Raji (cell line): Measurements from ENCODE around the gene NDST1.

ENCODE experiments used
- POLR2A ChIP-seq: IDR thresholded peaks from 2 replicates; pipeline ENCODE4 v1.6.1; 2011; ENCODE audit warnings: low read depth, low read length, control low read depth; ENCODE audit not compliant: insufficient read depth

NDST1 gene

DNA sequence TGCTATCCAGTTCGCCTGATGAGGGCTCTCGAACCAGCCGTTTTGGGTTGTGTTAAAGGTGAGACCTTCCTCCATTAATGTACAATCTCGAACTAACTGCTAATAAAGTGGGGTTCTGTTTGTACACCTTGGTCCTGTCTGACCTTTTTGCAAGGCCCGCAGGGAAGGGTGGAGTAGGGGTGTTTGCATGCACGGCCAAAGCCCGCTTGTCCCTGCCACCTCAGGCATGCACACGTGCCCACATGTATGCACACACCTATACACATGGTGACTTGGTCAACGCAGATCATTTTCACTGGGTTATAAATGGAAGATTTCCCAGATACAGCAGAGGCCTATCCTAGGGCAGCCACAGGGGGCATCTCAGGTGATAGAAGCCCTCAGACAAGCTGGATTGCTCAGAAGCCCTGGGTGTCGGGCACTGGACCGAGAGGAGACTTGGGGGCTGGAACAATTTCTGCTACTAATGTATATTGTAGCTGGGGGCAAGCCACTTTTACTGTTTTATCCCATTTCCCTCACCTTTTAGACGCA, 50.2 kb downstream of the NDST1 start:
- no peak for TF ChIP-seq POLR2A

DNA sequence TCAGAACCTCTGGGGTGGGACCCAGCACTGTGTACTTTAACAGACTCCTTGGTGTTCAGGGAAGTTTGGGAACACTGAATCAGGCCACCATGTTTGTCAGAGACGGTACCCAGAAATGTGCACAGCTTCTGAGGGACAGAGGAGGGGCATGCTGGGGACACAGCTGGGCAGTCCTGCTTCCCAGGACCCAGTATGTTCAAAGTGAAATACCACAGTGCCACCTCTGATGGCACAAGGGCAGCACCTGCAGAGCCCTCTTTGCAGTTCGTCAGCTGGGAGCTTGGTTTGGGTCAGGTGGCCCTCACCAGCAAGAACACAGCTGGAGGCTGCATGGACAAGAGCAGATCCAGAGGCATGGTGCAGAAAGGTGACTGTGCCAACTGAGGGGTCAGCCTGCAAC, 51.2 kb downstream of the NDST1 start:
- no peak for TF ChIP-seq POLR2A

DNA sequence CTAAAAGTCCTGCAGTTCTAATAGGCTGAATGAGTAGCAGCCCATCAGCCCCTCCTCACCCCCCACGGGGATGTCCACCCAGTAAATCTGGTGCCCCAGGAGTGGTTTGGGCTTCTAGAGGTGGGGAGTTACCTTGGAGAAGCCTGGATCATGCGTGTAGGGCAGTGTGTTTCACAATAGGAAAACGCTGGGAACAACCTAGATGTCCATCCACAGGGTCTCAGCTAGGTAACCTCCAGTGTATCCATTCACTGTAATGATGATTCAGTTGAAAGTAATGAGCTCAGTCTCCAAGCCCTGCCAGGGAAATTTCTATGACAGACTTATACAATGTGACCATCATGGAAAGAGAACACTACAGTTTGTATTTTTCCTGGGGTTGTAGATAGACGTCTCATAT, 51.8 kb downstream of the NDST1 start:
- no peak for TF ChIP-seq POLR2A

DNA sequence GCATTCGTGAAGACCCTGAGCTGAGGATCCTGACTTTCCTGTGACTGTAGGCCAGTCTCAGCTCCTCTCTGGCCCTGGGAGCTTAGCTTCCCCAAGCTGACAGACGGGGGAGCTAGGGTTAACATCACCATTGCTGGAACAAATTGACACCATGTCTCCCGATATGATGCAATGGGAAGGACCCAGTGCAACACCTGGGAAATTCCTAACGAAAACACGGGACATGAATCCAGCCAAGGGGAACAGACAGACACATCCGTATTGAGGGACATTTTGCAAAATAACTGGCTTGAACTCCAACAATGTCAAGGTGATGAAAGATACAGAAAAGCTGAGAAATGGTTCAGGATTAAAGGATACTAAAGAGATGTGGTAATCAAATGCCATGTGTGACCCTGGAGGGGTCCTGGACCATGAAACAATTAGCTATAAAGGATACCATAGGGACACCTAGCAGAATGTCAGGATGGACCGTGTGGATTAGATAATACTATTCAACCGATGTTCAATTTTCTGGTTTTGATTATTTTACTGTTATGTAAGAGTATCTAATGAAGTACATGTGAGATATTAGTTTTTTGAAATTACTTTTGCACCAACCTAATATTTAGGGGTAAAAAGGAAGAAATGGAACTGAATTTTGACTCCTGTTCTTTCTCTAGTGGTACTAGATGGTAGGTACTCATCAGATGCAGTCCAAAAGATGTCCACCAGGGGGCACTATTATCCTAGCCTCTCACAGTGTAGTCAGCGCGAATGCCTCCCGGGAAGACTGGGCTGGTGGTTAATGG, 52.7 kb downstream of the NDST1 start:
- no peak for TF ChIP-seq POLR2A

DNA sequence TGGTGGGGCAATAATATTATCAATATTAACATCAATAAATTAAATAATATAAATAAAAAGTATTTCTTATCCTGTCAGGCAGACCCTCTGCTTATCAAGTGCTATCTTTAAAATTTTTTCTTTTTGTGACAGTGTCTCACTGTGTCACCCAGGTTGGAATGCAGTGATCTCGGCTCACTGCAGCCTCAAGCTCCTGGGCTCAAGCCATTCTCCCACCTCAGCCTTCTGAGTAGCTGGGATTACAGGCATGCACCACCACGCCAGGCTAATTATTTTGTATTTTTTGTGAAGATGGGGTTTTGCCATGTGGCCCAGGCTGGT, 53.2 kb downstream of the NDST1 start:
- TF ChIP-seq POLR2A: no peak

DNA sequence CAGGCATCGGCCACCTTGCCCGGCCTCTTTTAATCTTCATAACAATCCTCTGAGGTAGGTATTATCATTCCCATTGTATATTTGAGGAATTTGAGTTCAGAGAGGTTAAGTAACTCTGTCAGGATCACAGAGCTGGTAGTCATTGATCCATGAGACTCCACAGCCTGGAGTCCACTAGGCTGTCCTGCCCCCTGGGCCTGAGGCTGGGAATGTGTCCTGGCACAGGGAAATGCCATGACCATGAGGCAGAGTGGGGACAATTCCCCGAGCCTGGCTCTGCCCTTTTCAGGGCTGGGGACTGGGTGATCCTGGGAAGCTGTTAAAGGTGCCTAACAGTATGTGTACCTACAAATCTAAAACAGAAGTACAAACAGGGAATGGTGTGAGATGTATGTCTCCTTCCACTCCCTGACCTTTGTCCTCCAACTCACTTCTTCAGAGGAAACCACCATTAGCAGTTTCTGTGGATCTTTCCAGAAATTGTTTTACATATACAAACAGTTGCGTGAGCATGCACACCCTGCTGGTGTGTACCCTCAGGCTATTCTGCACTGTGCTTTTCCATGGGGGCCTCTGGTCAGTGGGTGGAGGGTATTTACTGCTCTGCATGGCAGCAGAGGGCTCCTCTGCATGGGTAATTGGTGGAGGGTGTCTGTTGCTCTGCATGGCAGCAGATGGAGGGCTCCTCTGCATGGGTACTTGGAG, 53.8 kb downstream of the NDST1 start:
- no peak for TF ChIP-seq POLR2A

DNA sequence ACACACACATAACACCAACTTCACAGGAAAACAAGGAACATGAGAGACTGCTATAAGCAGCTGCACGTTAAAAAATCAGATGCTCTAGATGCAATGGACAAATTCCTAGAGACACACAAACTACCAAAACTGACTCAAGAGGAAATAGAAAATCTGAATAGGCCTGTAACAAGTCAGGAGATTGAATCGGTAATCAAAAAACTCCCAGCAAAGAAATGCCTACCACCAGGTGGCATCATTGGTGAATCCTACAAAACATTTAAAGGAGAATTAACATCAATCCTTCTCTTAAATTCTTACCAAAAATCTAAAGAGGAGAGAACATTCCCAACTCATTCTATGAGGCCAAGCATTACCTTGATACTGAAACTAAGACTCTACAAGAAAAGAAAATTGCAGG, 54.9 kb downstream of the NDST1 start:
- TF ChIP-seq POLR2A: no peak

DNA sequence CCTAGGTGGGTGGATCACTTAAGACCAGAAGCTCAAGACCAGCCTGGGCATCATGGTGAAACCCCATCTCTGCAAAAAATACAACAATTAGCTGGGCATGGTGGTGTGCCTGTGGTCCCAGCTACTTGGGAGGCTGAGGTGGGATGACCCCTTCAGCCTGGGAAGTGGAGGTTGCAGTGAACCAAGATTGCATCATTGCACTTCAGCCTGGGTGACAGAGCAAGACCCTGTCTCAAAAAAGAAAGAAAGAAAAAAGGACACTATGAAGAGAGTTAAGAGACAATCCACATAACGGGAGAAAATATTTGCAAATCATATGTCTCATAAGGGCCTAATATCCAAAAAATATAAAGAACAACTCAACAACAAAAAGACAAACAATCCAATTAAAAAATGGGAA, 57.9 kb downstream of the NDST1 start:
- no peak for TF ChIP-seq POLR2A

DNA sequence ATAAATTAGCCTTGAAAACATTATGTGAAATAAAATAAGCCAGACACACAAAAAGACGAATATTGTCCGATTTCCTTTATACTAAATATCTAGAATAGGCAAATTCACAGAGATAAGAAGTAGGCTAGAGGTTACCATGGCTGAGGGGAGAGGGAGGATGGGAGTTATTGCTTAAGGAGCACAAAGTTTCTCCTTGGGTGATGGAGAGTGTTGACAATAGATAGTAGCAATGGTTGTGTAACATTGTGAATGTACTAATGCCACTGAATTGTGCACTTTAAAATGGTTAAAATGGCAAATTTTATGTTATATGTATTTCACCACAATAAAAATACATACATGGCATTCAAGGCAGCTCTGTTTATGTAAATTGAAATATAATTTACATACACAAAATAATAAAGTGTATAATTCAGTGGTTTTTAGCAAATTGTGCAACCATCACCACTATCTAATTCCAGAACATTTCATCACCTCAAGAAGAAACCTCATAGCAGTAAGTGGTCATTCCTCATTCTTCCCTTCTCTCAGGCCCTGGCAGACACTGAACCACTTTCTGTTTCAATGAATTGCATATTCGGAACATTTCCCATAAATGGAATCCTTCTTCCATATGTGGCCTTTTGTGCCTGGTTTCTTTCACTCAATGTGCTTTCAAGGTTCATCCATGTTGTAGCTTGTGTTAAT, 59.2 kb downstream of the NDST1 start:
- TF ChIP-seq POLR2A: no peak

DNA sequence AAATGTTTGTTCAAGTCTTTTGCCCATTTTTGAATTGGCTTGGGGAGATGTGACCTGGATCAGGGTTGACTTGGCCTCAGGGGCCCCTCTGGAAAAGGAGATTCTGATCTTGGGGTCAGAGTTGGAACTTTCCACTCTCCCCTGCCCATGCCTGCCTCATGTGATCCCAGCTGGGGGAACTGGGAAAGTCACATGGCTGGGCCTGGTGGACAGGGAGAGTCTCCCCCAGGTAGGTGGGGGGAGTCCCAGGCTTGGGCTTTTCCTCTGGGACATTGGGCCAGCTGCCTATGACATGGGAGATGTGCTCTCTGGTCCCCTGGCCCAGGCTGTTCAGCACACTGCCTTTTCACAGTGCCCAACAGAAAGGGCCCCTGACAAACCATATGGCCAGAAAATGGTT, 60.7 kb downstream of the NDST1 start:
- TF ChIP-seq POLR2A: no peak

DNA sequence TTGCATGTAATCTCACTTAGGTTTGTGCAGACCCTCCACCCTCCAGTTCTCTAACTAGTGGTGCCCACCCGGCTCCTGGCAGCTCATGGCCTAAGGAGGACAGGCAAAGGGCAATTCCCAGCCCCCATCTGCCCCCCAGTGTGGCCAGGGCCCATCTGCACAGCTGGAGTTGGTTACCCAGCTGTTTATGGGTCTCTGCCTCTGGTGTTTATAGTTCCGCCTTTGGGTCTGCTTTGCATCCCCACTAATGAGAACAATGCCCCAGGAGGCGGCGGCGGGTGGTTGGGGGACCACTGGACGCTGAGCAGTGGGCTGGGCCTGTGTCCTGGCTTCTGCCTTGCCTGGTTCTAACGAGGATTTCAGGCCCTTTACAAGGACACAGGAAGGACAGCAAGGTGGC, 62.4 kb downstream of the NDST1 start:
- no peak for TF ChIP-seq POLR2A

DNA sequence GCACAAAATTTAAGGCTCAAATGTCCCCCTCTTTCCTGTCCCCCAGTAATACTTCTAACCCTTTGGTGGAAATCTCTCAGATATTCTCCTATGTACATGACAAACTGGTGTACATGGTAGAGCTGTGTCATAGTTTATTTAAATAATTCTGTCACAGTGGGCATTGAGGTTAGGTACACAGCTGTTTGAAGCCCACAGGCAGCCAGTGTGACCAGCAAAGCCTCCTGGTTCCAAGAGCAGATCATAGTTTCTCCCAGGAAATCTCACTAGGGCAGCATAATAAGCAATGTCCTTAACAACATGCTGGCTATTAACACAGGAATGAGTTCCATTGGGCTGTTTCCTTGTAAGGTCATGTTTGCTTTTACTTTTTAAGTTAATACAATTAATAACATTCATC, 63.9 kb downstream of the NDST1 start:
- TF ChIP-seq POLR2A: no peak

DNA sequence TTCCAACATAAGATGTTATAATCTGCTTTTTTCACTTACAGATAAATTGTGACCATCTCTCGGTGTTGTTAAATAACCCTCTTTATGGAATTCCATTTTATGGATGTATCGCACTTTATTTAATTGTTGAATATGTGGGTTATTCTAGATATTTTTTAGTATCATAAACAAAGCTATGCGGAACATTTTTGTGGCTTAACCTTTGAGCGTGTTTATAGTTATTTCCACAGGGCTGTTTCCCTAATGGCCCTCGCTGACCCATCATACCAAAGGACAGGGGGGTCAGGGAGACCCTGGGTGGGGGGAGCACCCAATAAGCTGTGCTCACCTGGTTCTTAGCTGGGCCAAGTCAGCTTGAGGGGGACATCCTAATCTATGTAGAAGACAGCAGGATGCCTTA, 65.3 kb downstream of the NDST1 start:
- no peak for TF ChIP-seq POLR2A

DNA sequence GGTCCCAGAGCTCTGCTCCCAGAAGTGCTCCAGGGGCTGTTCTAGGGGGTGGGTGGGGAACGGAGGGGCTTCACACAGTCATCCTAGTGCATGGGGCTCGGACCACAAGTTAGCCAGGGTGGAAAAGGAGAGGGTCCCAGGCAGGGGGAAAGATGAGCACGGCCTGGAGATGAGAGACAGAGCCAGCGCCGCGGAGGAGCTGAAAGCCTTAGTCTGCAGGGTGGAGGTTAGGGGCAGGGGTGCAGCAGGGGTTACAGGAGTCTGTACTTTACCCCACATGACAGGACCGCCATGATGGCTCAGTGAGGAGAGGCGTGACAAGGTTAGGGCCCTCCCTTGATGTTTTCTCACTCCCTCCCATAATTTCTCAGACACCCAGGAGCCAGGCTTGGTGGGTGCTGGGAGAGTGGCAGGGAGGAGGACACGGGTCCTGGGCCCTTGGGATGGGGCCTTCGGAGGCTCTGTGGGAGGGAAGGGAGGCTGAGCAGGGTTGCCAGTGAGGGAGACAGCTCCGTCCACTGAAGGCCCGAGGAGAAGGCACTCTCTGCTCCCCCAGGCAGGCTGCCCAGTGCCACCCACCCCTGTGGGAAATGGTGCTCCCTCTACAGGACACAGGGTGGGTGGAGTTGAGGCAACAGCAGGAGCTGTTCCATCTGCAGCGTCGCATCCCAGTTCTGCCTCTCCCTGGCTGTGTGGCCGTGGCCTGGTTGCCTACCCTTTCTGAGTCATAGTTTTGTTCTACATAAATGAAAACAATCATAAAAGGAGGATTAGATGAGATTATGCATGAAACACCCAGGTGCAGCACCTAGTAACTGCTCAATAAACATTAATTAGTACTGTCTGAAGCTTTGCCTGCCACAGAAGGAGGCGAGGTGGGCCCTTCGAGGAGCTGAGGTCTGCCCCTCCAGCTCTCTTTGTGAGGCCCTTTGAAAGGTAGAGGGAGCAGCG, 66.2 kb downstream of the NDST1 start:
- no peak for TF ChIP-seq POLR2A

DNA sequence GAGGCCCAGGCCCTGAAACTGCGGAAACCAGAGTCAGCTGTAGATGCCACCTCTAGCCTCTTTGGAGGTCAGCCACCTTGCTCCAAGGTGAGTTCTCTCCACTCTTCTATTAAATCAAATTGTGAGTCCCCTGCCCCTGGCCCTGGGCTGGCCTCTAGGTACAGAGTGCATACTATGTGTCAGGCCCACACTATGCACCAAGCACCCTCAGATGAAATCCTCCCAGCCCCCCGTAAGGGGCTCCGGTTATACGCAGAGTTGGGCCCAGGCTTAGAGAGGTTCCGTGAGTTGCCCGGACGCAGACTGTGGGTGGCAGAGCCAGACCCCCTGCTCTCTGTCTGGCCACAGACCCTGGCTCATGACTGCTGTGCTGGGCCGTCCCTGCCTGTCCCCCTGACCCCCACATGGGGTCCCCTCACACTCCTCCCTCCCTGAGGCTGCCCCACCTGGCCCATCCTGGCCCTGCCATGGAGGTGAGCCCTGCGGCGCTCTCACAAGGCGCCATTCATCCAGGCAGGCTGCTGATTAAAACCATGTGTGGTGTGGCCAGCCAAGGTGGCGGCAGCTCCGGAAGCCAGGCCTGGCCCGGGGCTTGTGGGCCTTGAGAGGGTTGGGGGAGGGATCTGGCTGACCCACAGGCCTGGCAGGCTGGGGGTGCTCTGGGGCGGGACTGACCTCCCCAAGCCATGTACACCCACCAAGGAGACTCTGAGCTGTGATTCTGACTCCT, 67.1 kb downstream of the NDST1 start:
- no peak for TF ChIP-seq POLR2A
